Neural progenitor cell (in vitro differentiated cells): ENCODE measurements around the gene LTB4R.

Experiments used
- EZH2 ChIP-seq: fragments of 200-600 bp; sonication (generic); IDR thresholded peaks from 2 replicates; pipeline ENCODE4 v1.6.1; 2017; ENCODE audit warnings: antibody characterized with exemption, mild to moderate bottlenecking, moderate library complexity
- EZH2phosphoT487 ChIP-seq: fragments of 200-600 bp; sonication (generic); IDR thresholded peaks from 2 replicates; pipeline ENCODE4 v1.6.1; 2017; ENCODE audit warnings: antibody characterized with exemption

DNA sequence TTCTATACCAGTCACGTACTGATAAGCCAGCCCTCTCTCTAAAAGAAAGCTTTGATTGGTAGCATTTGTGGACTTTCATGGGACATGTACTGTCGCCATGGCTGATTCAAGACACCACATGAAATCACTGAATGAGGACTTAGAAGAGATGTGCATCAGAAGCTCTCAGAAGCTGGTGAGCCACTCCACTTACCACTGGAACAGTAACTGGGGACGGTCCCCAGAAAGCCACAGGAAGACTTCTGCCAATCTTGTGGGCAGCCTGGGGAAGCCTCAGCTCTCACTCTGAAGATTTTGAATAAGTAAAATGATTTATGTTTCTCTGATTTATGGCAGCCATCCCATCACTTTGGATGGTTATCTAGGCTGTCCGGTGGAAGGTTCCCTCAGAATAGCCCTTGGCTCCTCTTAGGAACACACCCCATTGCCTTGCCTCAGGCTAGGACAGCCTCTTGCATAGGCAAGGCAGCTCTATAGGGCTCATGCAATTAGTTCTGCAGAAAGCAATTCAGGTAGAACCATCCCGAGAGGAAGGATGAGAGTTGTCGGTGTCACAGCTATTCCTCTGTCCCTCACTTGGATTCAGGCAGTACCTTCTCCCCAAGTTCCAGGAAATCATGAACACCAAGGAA, 21.5 kb upstream of the LTB4R start:
- TF ChIP-seq EZH2: no peak
- TF ChIP-seq EZH2phosphoT487: no peak
